Left ventricle myocardium inferior (tissue), 1 donor: ENCODE data around the gene GAD2. TPM values are rescaled to one million over a fixed set of nuclear protein-coding genes. Genes with fewer than 3 reads are reported as not detected.

Experiments
- DNase-seq: peaks from one replicate; pipeline ENCODE4 v3.0.0-alpha.2; 2020
- H3K27ac ChIP-seq: fragments of 200-600 bp; replicated peaks from 2 replicates; pipeline ENCODE4 v1.8.0; 2021
- H3K27me3 ChIP-seq: fragments of 200-600 bp; 2 replicates; pipeline ENCODE4 v1.8.0; 2021; ENCODE audit warnings: low read depth
- H3K36me3 ChIP-seq: fragments of 200-600 bp; 2 replicates; pipeline ENCODE4 v1.8.0; 2021
- H3K4me1 ChIP-seq: fragments of 200-600 bp; 2 replicates; pipeline ENCODE4 v1.8.0; 2021
- H3K4me3 ChIP-seq: fragments of 200-600 bp; 2 replicates; pipeline ENCODE4 v1.8.0; 2021; ENCODE audit warnings: mild to moderate bottlenecking, moderate library complexity
- H3K9me3 ChIP-seq: fragments of 200-600 bp; replicated peaks from 2 replicates; pipeline ENCODE4 v1.8.0; 2021
- CTCF ChIP-seq: fragments of 200-600 bp; IDR thresholded peaks from 2 replicates; pipeline ENCODE4 v1.8.0; 2021; ENCODE audit warnings: antibody characterized with exemption, mild to moderate bottlenecking, borderline replicate concordance
- intact Hi-C: fragments of 100-400 bp; cut with micrococcal nuclease; formaldehyde crosslinking; loops from one replicate; pipeline ENCODE4 v1.11.0; 2022
- long read RNA-seq: library from polyadenylated mRNA; unstranded; transcript quantifications from one replicate; pipeline ENCODE4 v2.0.0, GENCODE V29; 2021
- total RNA-seq: library from RNA; stranded (reverse); fragmentation: NEBNext Ultra II Directional; extraction: Animal tissue kit (Norgen Biotek cat#: 25700); gene quantifications from one replicate; pipeline ENCODE4 v1.2.1, GENCODE V29; 2021
- donor health status: DM: no; HTN: yes; CAD: no; lungs with severe emphysema.

Gene GAD2
- not detected for total RNA-seq
- long read RNA-seq: 0 reads

GRCh38 chr10:26216585-26217395 lies at the start of gene GAD2:
Gene GAD2 (plus strand): TSS chr10:26216774. CDS start chr10:26216810, 36 bp downstream.
- Histone ChIP-seq H3K36me3 (no peaks in the 10 kb centered on the region), H3K27ac (no peak within 1 kb of the TSS), H3K27me3 (peaks cover 99% of the 10 kb centered on the region), H3K4me3 (peak within 1 kb of the TSS; percentile 33), H3K4me1 (peaks cover 37% of the 10 kb centered on the region), H3K9me3 (no peaks in the 10 kb centered on the region)
- intact Hi-C loops: no loop called here
- no peak for TF ChIP-seq CTCF
- DNase-seq: no peak

GRCh38 chr10:26169466-26169865 lies 47.1 kb upstream of the GAD2 start:
- TF ChIP-seq CTCF: no peak
- intact Hi-C loops: no loop called here
- Histone ChIP-seq H3K27ac (no peak overlapping the region), H3K27me3 (no peaks in the 10 kb centered on the region), H3K4me1 (no peaks in the 10 kb centered on the region), H3K4me3 (no peak overlapping the region), H3K9me3 (no peaks in the 10 kb centered on the region), H3K36me3 (no peaks in the 10 kb centered on the region)
- no peak for DNase-seq

GRCh38 chr10:26172131-26172530 lies 44.4 kb upstream of the GAD2 start:
- Histone ChIP-seq H3K4me3 (no peak overlapping the region), H3K4me1 (no peaks in the 10 kb centered on the region), H3K9me3 (no peaks in the 10 kb centered on the region), H3K36me3 (no peaks in the 10 kb centered on the region), H3K27ac (no peak overlapping the region), H3K27me3 (no peaks in the 10 kb centered on the region)
- intact Hi-C loops: no loop called here
- no peak for DNase-seq
- TF ChIP-seq CTCF: no peak

- no peaks in the 10 kb centered on the region for H3K27me3 ChIP-seq
- H3K4me1 ChIP-seq: no peaks in the 10 kb centered on the region
- intact Hi-C loops: no loop called here
- H3K36me3 ChIP-seq: no peaks in the 10 kb centered on the region
- H3K27ac ChIP-seq: no peak overlapping the region
- no peak for TF ChIP-seq CTCF
- H3K9me3 ChIP-seq: no peaks in the 10 kb centered on the region
- DNase-seq: no peak
- no peak overlapping the region for H3K4me3 ChIP-seq
Measured at GRCh38 chr10:26173837-26174236, 42.7 kb upstream of the GAD2 start.

GRCh38 chr10:26177341-26177740 lies 39.2 kb upstream of the GAD2 start:
- no peak overlapping the region for H3K27ac ChIP-seq
- no peaks in the 10 kb centered on the region for H3K9me3 ChIP-seq
- intact Hi-C loops: no loop called here
- no peak for TF ChIP-seq CTCF
- no peak for DNase-seq
- H3K4me1 ChIP-seq: no peaks in the 10 kb centered on the region
- no peaks in the 10 kb centered on the region for H3K36me3 ChIP-seq
- no peaks in the 10 kb centered on the region for H3K27me3 ChIP-seq
- H3K4me3 ChIP-seq: no peak overlapping the region
